H7 (cell line): ENCODE results near the gene RARA. TPM values are rescaled to one million over a fixed set of nuclear protein-coding genes. Genes with fewer than 3 reads are reported as not detected.

Experiments
- DNase-seq: peaks from one replicate; pipeline ENCODE4 v3.0.0; 2012
- H3K27me3 ChIP-seq: 2 replicates; pipeline ENCODE4 v1.6.0; 2011; ENCODE audit warnings: mild to moderate bottlenecking, low read length; ENCODE audit not compliant: control insufficient read depth, insufficient read depth
- H3K36me3 ChIP-seq: replicated peaks from 2 replicates; pipeline ENCODE4 v1.5.1; 2011; ENCODE audit warnings: low read length; ENCODE audit not compliant: control insufficient read depth, insufficient read depth
- H3K4me3 ChIP-seq: 2 replicates; pipeline ENCODE4 v1.5.1; 2011; ENCODE audit warnings: low read depth, mild to moderate bottlenecking, control low read depth, low read length, moderate library complexity; ENCODE audit not compliant: insufficient read depth
- total RNA-seq: library from RNA; depleted of rRNA; stranded (reverse); fragments of >200 nt; shearing (Covaris generic); gene quantifications from 2 replicates; pipeline ENCODE4 v1.2.3, GENCODE V29; 2014

Gene RARA
- total RNA-seq, 1 experiment from 2014 or later: 22.1 TPM

- peak overlapping the region; percentile 48 for H3K4me3 ChIP-seq
- H3K27me3 ChIP-seq: peaks cover 12% of the 10 kb centered on the region
- H3K36me3 ChIP-seq: no peaks in the 10 kb centered on the region
- DNase-seq: peak; percentile 91
Observed at GRCh38 chr17:40316571-40317344, 7.8 kb downstream of the RARA start.

GRCh38 chr17:40317345-40317873, 8.4 kb downstream of the RARA start:
- H3K27me3 ChIP-seq: peaks cover 12% of the 10 kb centered on the region
- peak; percentile 91 for DNase-seq
- no peaks in the 10 kb centered on the region for H3K36me3 ChIP-seq
- peak overlapping the region; percentile 55 for H3K4me3 ChIP-seq

GRCh38 chr17:40317880-40318829, 9.2 kb downstream of the RARA start:
- H3K27me3 ChIP-seq: peaks cover 12% of the 10 kb centered on the region
- H3K4me3 ChIP-seq: peak overlapping the region; percentile 78
- H3K36me3 ChIP-seq: no peaks in the 10 kb centered on the region
- peak; percentile 100 for DNase-seq

- Histone ChIP-seq H3K27me3 (peaks cover 12% of the 10 kb centered on the region), H3K4me3 (peak overlapping the region; percentile 78)
- DNase-seq: peak; percentile 77
Observed at GRCh38 chr17:40318830-40319391, 9.9 kb downstream of the RARA start.

GRCh38 chr17:40319651-40320540, 10.9 kb downstream of the RARA start:
- peaks cover 12% of the 10 kb centered on the region for H3K27me3 ChIP-seq
- no peak overlapping the region for H3K4me3 ChIP-seq
- H3K36me3 ChIP-seq: no peaks in the 10 kb centered on the region
- peak; percentile 45 for DNase-seq

More at GRCh38 chr17:40318830-40319391, 9.9 kb downstream of the RARA start:
- no peaks in the 10 kb centered on the region for H3K36me3 ChIP-seq

GRCh38 chr17:40320756-40321523, 12.0 kb downstream of the RARA start:
- Histone ChIP-seq H3K4me3 (no peak overlapping the region), H3K36me3 (no peaks in the 10 kb centered on the region), H3K27me3 (peaks cover 12% of the 10 kb centered on the region)
- peak; percentile 48 for DNase-seq

- DNase-seq: peak; percentile 65
- Histone ChIP-seq H3K4me3 (no peak overlapping the region), H3K36me3 (no peaks in the 10 kb centered on the region), H3K27me3 (peaks cover 11% of the 10 kb centered on the region)
Observed at GRCh38 chr17:40321524-40321929, 12.5 kb downstream of the RARA start.

GRCh38 chr17:40321961-40322357, 13.0 kb downstream of the RARA start:
- DNase-seq: no peak
- H3K4me3 ChIP-seq: no peak overlapping the region
- no peaks in the 10 kb centered on the region for H3K36me3 ChIP-seq
- H3K27me3 ChIP-seq: peaks cover 9% of the 10 kb centered on the region

GRCh38 chr17:40322358-40323315, 13.7 kb downstream of the RARA start:
- H3K4me3 ChIP-seq: no peak overlapping the region
- peaks cover 5% of the 10 kb centered on the region for H3K27me3 ChIP-seq
- H3K36me3 ChIP-seq: no peaks in the 10 kb centered on the region
- DNase-seq: peak; percentile 75

GRCh38 chr17:40323391-40324381, 14.7 kb downstream of the RARA start:
- DNase-seq: peak; percentile 50
- Histone ChIP-seq H3K4me3 (no peak overlapping the region), H3K36me3 (no peaks in the 10 kb centered on the region), H3K27me3 (peaks cover 5% of the 10 kb centered on the region)

- DNase-seq: no peak
- H3K27me3 ChIP-seq: no peaks in the 10 kb centered on the region
- no peak overlapping the region for H3K4me3 ChIP-seq
- no peaks in the 10 kb centered on the region for H3K36me3 ChIP-seq
Observed at GRCh38 chr17:40325156-40326013, 16.4 kb downstream of the RARA start.
